Breast epithelium (tissue), 3 donors: Measurements from ENCODE around the gene IDI2.

Source experiments
- POLR2A ChIP-seq: fragments of 450-650 bp; IDR thresholded peaks from one replicate; pipeline ENCODE4 v1.6.1; 2016; ENCODE audit warnings: antibody characterized with exemption, mild to moderate bottlenecking, moderate library complexity
- TF ChIP-seq, protein P1 (sequence below), 3 donors: fragments of 450-650 bp; IDR thresholded peaks; one replicate each; pipeline ENCODE4 v1.5.1; 2016 to 2017; ENCODE audit warnings: antibody characterized with exemption in 3 of 3, mild to moderate bottlenecking in 3 of 3, moderate library complexity in 3 of 3

GRCh38 chr10:1061930-1062774 lies 36.5 kb upstream of the IDI2 start:
- TF ChIP-seq, protein P1, sequence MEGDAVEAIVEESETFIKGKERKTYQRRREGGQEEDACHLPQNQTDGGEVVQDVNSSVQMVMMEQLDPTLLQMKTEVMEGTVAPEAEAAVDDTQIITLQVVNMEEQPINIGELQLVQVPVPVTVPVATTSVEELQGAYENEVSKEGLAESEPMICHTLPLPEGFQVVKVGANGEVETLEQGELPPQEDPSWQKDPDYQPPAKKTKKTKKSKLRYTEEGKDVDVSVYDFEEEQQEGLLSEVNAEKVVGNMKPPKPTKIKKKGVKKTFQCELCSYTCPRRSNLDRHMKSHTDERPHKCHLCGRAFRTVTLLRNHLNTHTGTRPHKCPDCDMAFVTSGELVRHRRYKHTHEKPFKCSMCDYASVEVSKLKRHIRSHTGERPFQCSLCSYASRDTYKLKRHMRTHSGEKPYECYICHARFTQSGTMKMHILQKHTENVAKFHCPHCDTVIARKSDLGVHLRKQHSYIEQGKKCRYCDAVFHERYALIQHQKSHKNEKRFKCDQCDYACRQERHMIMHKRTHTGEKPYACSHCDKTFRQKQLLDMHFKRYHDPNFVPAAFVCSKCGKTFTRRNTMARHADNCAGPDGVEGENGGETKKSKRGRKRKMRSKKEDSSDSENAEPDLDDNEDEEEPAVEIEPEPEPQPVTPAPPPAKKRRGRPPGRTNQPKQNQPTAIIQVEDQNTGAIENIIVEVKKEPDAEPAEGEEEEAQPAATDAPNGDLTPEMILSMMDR (IDR thresholded peaks at IDR 0.05): no peak
- TF ChIP-seq POLR2A: no peak
